Adrenal gland (tissue), 12 donors: Measurements from ENCODE around the gene ENOX1. TPM values are rescaled to one million over a fixed set of nuclear protein-coding genes. Genes with fewer than 3 reads are reported as not detected.
A peak's percentile ranks its signal among the peaks of the same experiment; 100 is the strongest.

Source experiments
- DNase-seq, 7 donors: peaks; one replicate each; pipeline ENCODE4 v3.0.0-alpha.2; 2019 to 2020
- H3K27ac ChIP-seq, 5 donors: fragments of 200-600 bp; sonication (generic) in 4 of 5; 1 replicate in 3 of 5; 2 replicates in 2 of 5; pipeline versions ENCODE4 v1.5.1 to v1.8.0; 2016 to 2020; ENCODE audit warnings: mild to moderate bottlenecking in 1 of 5
- H3K27me3 ChIP-seq: fragments of 200-600 bp; 2 replicates; pipeline ENCODE4 v1.8.0; 2021
- H3K36me3 ChIP-seq, 2 donors: fragments of 200-600 bp; replicated peaks in 1 of 2; 1 replicate in 1 of 2; 2 replicates in 1 of 2; pipeline versions ENCODE4 v1.5.1 to v1.8.0; 2018 to 2022
- H3K4me1 ChIP-seq, 2 donors: fragments of 200-600 bp; replicated peaks in 1 of 2; 1 replicate in 1 of 2; 2 replicates in 1 of 2; pipeline versions ENCODE4 v1.5.1 to v1.8.0; 2018 to 2021
- H3K4me3 ChIP-seq, 4 donors: fragments of 200-600 bp; sonication (generic) in 3 of 4; one replicate each; pipeline ENCODE4 v1.5.1; 2016 to 2018
- H3K9me3 ChIP-seq, 3 donors: fragments of 200-600 bp; sonication (generic) in 1 of 3; replicated peaks in 1 of 3; 1 replicate in 2 of 3; 2 replicates in 1 of 3; pipeline versions ENCODE4 v1.5.1 to v1.8.0; 2016 to 2021
- CTCF ChIP-seq, 6 experiments: fragments of 450-650 bp in 4 of 6; fragments of 200-600 bp in 2 of 6; sonication (generic) in 1 of 6; IDR thresholded peaks; 1 replicate in 5 of 6; 2 replicates in 1 of 6; pipeline versions ENCODE4 v1.5.1 to v1.8.0; 2016 to 2021; ENCODE audit warnings: antibody characterized with exemption in 6 of 6, mild to moderate bottlenecking in 2 of 6, moderate library complexity in 1 of 6
- POLR2A ChIP-seq, 2 donors: fragments of 450-650 bp; IDR thresholded peaks; one replicate each; pipeline ENCODE4 v1.6.1; 2017; ENCODE audit warnings: antibody characterized with exemption in 2 of 2, mild to moderate bottlenecking in 2 of 2, moderate library complexity in 1 of 2
- WGBS, 4 donors: extraction: QIAGEN DNeasy Blood & Tissue Kit in 2 of 4; methylation state at CpG; one replicate each; pipeline versions ENCODE4 v1.1.5 to v1.1.7; 2013 to 2017; 5-methylcytosine and 5-hydroxymethylcytosine counted together
- intact Hi-C, 2 donors: fragments of 100-400 bp; cut with DNase I; formaldehyde crosslinking; loops; one replicate each; pipeline versions ENCODE4 v1.14.1 to v1.15.0; 2022 to 2023
- polyA plus RNA-seq, 3 donors: library from polyadenylated mRNA; stranded (reverse); fragments of 200-250 nt in 2 of 3; fragments of 350-450 nt in 1 of 3; fragmentation: Illumina TruSeq in 1 of 3; extraction: RNeasy Lipid Tissue Mini Kit (QIAGEN cat#74804) in 1 of 3; gene quantifications; one replicate each; pipeline ENCODE4 v1.2.3, GENCODE V29; 2013 to 2014
- total RNA-seq, 9 donors: library from RNA; depleted of rRNA in 4 of 9; stranded (reverse); fragments of >200 nt in 4 of 9; fragments of 120-200 nt in 1 of 9; fragmentation: NEBNext Ultra II Directional in 1 of 9; extraction: Animal tissue kit (Norgen Biotek cat#: 25700) in 1 of 9; gene quantifications; one replicate each; pipeline versions ENCODE4 v1.1.0 to v1.2.4, GENCODE V29; 2013 to 2023
- donor health status: healthy with polysubstance abuse.
- donor health status: Bipolar disorder and iron deficiency.
- donor health status: DM: yes; HTN: yes; CAD: no.
- donor health status: DM: no; HTN: no; CAD: no.
- donor health status: DM: no; HTN: no; CAD: no.
- donor health status: DM: yes; HTN: yes; CAD: no.

ENOX1 gene
- total and polyA plus RNA-seq, 12 donors: 0.25 to 5.8 (median 1.6) TPM

- Histone ChIP-seq H3K9me3 (no peaks in the 10 kb centered on the region), H3K27me3 (no peaks in the 10 kb centered on the region), H3K27ac (no peak overlapping the region), H3K36me3 (no peaks in the 10 kb centered on the region), H3K4me3 (no peak overlapping the region), H3K4me1 (peaks cover 0 to 28% of the 10 kb centered on the region in 2 donors)
- no peak for TF ChIP-seq CTCF (IDR thresholded peaks at IDR 0.05)
- intact Hi-C loops: no loop called here
- DNase-seq: no peak
- WGBS, 4 donors: 84 to 94% (median 91%) methylated on average over 2 of the region's 2 CpGs
Observed at GRCh38 chr13:43304449-43304848, 482.3 kb downstream of the ENOX1 start.

GRCh38 chr13:43303033-43303729, 483.6 kb downstream of the ENOX1 start:
- Histone ChIP-seq H3K4me3 (no peak overlapping the region), H3K27ac (peak overlapping the region in 1 of 5 donors; percentile 24), H3K27me3 (no peaks in the 10 kb centered on the region), H3K4me1 (peaks cover 0 to 22% of the 10 kb centered on the region in 2 donors), H3K9me3 (no peaks in the 10 kb centered on the region), H3K36me3 (no peaks in the 10 kb centered on the region)
- intact Hi-C loops: no loop called here
- WGBS, 4 donors: 20 to 25% (median 22%) methylated on average over 4 to 5 of the region's 5 CpGs
- no peak for TF ChIP-seq POLR2A (IDR thresholded peaks at IDR 0.05)
- TF ChIP-seq CTCF (IDR thresholded peaks at IDR 0.05): peak in 5 of 6 experiments; percentile 56 to 74 (median 66)
- DNase-seq: peak; percentile 57 to 87 (median 78)

- Histone ChIP-seq H3K4me1 (peaks cover 0 to 11% of the 10 kb centered on the region in 2 donors), H3K27ac (no peak overlapping the region), H3K4me3 (no peak overlapping the region), H3K27me3 (no peaks in the 10 kb centered on the region), H3K9me3 (no peaks in the 10 kb centered on the region), H3K36me3 (no peaks in the 10 kb centered on the region)
- DNase-seq: no peak
- 74 to 85% (median 79%) methylated on average over 3 of the region's 3 CpGs for WGBS, 4 donors
- TF ChIP-seq POLR2A (IDR thresholded peaks at IDR 0.05) (no peak), CTCF (IDR thresholded peaks at IDR 0.05) (no peak)
- intact Hi-C loops: no loop called here
Observed at GRCh38 chr13:43301346-43301969, 485.3 kb downstream of the ENOX1 start.

- no peak for DNase-seq
- peaks cover 0 to 11% of the 10 kb centered on the region in 2 donors for H3K4me1 ChIP-seq
- no peak overlapping the region for H3K4me3 ChIP-seq
- H3K27ac ChIP-seq: no peak overlapping the region
- TF ChIP-seq CTCF (IDR thresholded peaks at IDR 0.05) (no peak), POLR2A (IDR thresholded peaks at IDR 0.05) (no peak)
- H3K36me3 ChIP-seq: no peaks in the 10 kb centered on the region
- intact Hi-C loops: no loop called here
- H3K9me3 ChIP-seq: no peaks in the 10 kb centered on the region
- 69 to 85% (median 81%) methylated on average over 4 of the region's 4 CpGs for WGBS, 4 donors
- no peaks in the 10 kb centered on the region for H3K27me3 ChIP-seq
Observed at GRCh38 chr13:43300865-43301264, 485.9 kb downstream of the ENOX1 start.
